Stimulated activated CD4-positive, alpha-beta T cell treated with anti-CD3 and anti-CD28 coated beads, Interleukin-15, amount 100 ng/mL, for 1 hour (primary cell): ENCODE results near the gene ZNF431.
"Not testable (repeated sequence)": the region's sequence is repeated elsewhere in the genome, so short reads cannot be mapped to it uniquely, and the experiment has no call there.

Experiments
- DNase-seq, 2 donors: peaks; one replicate each; pipeline ENCODE4 v3.0.0-alpha.2; 2020; ENCODE audit warnings: low read depth in 1 of 2, low spot score in 1 of 2

ZNF431 gene

DNA sequence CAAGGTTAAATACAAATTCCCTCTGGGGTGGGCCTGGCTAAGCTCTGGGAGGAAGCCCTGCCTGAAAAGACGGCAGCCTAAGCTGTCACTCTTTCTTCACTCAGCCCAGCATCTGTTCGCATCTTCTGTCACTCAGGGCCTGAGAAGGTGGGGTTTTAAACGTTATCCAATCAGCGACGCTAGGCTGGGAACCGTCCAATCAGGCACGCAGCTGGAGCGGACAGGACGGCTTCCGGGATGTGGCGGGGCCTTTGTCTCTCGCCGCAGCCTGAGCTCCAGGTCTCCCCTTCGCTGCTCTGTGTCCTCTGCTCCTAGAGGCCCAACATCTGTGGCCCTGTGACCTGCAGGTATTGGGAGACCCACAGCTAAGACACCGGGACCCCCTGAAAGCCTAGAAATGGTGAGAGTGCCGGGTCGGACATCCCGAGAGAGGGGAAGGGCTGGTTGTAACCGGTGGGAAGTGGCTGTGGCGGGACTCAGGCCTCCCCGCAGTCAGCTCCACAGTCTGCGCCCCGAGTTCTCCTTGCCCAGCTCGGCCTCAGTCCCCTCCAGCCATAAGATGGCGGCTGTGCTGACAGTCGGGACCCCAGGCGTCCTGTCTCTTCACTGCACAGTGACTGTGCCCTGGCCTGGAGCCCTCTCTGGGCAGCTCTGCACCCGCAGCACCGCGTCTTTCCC lies at the start of gene ZNF431:
Gene ZNF431 (plus strand): TSS at position 254 of the 678 bp plus-strand sequence. CDS start 144 bp downstream, at position 398.
- peak; percentile 72 to 77 for DNase-seq

DNA sequence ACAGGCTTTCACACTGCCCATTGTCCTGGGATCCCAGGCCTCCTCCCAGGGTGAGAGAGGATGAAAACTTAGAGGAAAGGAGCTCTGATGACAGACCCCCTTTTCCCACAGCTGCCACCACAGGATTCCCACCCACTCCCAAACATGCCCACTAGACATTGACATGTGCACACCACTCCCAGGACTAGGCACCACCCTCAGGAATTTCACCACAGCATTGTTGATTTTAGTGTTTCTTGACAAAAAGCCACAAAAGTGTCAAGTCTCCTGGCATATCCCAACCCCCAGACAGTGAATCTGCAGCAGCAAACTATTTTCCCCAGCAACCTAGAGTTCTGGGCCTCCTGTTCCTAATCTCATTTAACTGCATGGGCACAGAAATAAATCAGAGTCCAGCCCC lies 49.7 kb upstream of the ZNF431 start:
- DNase-seq, result no peak

DNA sequence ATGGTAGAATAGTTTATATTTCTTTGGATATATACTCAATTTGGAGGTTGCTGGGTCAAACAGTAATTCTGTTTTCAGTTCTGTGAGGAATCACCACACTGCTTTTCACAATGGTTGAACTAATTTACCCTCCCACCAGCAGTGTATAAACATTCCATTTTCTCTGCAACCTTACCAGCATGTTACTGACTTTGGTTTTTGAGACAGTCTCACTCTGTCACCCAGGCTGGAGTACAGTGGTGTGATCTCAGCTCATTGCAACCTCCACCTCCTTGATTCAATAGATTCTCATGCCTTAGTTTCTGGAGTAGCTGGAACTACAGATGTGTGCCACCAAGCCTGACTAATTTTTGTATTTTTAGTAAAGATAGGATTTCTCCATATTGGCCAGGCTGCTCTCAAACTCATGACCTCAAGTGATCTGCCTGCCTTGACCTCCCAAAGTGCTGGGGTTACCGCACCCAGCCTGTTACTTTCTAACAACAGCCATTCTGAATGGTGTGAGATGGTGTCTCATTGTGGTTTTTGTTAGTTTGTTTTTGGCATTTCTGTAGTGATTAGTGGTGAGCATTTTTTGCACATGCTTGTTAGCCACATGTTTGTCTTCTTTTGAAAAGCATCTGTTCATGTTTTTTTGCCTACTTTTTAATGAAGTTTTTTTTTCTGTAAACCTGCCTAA lies 47.4 kb upstream of the ZNF431 start:
- no peak for DNase-seq

DNA sequence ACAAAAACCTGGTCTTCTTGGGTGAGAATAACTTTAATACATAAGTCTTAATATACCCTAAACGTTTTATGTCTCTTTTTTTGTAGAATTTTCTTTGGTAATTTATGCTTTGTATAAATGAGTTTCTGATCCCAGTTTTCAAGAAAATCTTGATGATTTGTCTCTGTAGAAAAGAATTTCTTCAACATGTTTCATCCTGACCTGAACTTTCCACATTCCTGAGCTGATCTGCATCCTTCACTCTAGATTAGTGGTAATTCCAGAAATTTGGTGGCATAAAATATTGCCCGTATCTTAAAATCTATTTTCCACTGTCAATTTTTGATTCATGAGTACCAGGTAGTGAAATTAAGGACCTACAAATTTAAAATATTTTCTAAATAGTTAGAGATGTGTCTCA lies 43.5 kb upstream of the ZNF431 start:
- no peak for DNase-seq

DNA sequence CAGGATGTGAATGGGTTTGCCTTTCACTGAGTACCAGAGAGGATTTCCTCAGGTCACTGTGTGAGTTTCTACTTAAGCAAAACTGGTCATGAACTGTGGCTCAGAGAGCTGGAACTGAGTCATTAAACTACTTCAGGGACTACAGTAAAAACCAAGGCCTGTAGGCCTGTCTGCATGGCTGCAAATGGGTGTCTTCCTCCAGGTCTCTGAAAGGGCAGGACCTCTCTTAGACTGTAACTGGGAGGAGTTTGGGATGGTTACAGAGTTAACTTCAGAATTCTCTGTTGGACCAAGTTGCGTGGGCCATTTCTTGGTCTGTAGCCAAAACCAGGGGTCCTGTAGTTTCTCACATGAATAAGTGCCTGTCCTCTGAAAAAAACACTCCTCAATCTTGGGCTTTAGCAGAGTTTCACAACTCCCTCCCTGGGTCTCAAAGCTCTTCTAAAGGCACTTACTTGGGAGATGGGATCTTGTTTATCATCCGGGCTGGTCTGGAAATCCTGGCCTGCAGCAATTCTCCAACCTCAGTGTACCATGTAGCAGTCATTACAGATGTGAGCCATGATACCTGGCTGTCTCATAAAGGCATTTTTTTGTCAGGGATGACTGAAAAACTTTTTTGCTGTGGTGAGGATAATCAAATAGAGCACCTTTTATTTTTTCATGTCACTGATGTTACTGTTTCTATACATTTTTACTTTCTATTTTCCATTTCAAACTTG lies 40.2 kb upstream of the ZNF431 start:
- no peak for DNase-seq

DNA sequence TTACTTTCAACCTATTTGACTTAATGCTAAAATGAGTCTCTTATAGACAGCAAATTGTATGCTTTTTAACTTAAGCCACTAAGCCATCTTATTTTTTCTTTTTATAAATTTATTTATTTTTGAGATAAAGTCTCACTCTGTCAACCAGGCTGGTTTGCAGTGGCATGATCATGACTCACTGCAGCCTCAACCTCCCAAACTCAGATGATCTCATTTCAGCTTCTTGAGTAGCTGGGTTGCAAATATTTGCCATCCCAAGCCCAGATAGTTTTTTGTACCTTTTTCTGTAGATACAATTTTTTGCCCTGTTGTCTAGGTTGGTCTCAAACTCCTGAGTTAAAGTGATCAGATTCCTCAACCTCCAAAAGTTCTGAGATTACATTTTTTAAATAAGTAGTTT lies 32.7 kb upstream of the ZNF431 start:
- no peak for DNase-seq

DNA sequence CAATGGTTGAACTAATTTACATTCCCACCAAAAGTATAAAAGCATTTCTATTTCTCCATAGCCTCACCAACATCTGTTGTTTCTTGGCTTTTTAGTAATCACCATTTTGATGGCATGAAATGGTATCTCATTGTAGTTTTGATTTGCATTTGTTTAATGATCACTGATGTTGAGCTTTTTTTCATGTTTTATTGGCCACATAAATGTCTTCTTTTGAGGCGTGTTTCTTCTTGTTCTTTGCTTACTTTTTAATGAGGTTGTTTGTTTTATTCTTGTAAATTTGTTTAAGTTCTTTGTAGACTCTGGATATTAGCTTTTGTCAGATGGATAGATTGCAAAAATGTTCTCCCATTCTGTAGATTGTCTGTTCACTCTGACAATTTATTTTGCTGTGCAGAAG lies 31.7 kb upstream of the ZNF431 start:
- DNase-seq, result no peak

DNA sequence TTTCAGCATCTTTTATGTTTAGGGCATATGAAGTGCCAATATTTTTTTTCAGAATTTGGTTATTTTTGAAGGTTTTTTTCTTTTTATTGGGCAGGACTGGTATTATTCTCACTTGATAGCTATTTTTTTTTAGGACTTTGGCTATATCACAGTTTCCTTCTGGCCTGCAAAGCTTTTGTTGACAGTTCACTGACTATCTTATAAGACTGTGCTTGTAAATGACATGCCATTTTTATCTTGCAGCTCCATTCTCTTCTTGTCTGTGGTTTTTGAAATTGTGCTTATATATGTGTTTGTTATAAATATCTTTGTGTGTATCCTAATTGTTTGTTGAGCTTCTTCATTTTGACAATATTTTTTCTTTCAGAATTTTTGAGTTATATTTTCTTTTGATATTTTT lies 26.4 kb upstream of the ZNF431 start:
- DNase-seq, result no peak

DNA sequence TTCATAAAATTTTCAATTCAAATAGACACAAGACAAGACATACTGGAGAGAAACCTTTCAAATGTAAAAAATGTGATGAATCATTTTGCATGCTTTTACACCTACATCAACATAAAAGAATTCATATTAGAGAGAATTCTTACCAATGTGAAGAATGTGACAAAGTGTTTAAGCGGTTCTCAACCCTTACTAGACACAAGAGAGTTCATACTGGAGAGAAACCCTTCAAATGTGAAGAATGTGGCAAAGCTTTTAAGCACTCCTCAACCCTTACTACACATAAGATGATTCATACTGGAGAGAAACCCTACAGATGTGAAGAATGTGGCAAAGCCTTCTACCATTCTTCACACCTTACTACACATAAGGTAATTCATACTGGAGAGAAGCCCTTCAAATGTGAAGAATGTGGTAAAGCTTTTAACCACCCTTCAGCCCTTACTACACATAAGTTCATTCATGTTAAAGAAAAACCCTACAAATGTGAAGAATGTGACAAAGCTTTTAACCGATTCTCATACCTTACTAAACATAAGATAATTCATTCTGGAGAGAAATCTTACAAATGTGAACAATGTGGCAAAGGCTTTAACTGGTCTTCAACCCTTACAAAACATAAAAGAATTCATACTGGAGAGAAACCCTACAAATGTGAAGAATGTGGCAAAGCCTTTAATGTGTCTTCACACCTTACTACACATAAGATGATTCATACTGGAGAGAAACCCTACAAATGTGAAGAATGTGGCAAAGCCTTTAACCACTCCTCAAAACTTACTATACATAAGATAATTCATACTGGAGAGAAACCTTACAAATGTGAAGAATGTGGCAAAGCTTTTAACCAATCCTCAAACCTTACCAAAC lies 24.6 kb upstream of the ZNF431 start:
- no peak for DNase-seq

DNA sequence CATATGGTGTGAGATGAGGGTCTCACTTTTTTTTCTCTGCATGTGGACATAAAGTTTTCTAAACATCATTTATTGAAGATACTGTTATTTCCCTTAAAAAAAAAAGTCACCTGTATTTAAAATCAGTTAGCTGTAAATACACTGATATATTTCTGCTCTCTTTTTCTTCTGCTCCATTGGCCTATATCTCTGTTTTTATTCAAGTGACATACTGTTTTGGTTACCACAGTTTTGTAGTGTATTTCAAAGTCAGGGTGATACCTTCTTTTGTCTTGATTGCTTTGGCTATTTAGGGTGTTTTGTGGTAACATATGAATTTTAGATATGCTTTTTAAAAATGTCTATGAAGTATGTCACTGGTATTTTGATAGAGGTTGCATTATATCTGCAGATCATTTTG lies 15.8 kb upstream of the ZNF431 start:
- no peak for DNase-seq

DNA sequence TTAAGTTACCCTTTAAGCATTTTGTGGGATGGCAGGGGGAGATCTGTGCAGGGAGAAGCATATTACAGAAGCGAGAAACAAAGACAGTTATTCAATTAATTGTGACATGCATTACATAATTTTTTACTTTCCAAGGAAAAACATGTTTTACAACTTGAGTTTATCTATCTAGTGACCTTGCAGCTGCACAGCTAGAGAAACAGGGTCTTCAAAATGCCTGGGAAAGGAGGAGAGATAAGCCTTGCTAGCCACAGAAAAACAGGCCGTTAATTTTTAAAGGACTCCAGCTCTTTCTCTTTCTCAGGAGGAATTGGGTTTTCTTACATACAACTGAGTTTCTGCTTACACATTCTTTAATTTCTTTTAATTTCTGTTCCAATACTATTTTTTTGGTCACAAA lies 14.8 kb upstream of the ZNF431 start:
- no peak for DNase-seq

DNA sequence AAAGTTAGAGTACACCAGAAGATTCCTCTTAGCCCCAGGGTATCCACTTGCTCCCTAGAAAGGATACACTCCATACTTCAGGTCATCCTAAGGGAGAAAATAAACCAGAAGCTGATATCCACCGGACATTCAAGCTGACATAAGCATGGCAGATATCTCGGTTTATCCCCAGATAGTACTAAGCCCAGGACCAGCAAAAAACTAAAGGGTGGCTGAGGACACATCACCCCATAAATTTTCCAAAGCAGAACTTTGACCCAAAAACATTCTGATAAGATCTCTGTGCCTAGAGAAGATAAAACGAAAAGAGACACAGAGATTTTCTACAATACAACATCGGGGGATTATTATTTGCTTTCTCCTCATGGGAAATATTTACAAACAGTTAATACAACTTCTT lies 13.9 kb upstream of the ZNF431 start:
- DNase-seq, result no peak

DNA sequence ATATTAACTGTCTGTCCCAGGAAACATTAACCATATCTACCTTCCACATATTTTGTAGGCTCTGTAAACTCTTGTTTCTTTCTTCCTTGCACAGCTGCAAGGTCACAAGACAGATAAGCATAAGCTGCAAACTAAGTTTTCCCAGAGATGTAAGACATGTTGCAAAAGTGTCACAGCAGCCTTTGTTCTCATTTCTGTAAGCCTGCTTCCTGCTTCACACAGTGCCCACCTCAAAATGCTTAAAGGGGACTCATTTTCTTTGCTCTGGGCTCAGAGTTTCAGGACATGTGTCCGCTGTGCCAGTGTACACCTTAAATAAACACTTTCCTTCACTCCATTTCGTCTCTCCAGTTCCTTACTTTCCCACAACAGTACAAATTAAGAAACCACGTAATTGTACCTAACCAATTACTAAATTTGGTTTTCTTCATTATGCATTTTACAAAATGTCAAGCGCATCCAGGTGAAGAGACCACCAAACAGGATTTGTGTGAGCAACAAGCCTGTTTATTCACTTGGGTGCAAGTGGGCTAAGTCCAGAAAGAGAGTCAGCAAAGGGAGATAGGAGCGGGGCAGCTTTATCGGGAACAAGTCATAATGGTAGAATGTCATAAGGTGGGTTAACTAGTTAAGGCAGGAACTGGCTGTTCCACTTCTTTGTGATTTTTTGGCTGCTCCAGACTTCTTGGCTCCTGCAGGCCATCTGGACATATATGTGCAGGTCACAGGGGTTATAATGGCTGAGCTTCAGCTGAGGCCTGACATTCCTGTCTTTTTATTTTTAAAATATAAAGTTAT lies 12.7 kb upstream of the ZNF431 start:
- no peak for DNase-seq

DNA sequence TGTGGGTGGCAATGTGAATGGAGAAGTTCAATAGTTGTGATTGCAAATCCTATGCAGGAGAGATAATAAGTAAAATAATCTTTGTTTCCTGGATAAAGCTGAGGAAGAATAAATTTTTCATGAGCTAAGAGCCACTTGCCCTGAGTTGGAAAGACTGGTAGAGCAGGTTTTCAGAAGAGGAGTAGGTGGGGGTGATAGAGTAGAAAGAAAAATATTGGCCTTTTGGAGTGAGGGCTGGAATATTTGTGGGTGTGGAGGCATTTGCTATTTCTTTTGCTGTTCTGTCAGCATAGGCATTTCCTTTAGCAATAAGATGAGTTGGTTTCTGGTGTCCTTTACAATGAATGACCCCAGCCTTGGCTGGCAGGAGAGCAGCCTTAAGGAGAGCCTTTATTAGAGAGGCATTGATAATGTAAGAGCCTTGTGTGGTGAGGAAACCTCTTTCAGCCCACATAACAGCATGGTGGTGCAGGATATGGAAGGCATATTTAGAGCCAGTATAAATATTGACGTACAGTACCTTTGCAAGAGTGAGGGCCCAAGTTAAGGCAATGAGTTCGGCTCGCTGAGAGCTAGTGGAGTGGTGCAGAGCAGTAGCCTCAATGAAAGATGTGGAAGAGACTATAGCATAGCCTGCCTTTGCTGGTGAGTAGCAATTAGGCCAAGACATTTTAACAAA lies 11.6 kb upstream of the ZNF431 start:
- DNase-seq, result no peak

DNA sequence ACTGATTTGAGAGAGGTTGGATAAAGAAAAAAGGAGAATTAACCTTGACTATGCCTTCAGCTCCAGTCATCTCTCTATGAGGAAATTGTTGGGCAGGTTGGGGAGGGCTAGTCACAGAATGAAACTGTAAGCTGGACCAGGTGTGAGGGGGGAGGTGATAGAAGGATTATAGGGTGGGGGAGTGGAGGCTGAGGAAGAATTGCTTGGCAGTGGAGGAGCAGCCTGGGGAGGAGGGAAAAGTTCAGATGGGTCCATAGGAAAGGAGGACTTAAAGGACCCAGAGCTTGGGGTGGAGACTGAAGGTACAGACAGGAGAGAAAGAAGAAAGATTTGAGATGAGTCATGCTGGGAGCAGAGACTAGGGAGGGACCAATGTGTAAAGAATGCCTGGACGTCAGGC lies 8.2 kb upstream of the ZNF431 start:
- DNase-seq, result no peak

DNA sequence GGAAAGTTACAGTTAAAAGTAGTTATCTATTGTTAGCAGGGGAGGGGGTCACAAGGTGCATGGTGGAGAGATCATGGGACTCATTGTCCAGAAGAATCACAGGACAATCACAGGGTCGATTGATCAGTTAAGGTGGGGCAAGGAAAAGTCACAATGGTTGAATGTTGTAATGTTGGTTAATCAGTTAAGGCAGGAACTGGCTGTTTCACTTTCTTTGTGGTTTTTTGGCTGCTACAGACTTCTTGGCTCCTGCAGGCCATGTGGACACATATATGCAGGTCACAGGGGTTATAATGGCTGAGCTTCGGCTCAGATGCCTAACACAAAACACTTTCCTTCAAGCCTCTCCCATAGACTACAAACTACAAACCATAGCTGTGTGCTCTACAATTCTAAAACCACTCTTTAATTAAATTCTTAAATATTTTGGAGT lies 6.9 kb upstream of the ZNF431 start:
- DNase-seq, result no peak

DNA sequence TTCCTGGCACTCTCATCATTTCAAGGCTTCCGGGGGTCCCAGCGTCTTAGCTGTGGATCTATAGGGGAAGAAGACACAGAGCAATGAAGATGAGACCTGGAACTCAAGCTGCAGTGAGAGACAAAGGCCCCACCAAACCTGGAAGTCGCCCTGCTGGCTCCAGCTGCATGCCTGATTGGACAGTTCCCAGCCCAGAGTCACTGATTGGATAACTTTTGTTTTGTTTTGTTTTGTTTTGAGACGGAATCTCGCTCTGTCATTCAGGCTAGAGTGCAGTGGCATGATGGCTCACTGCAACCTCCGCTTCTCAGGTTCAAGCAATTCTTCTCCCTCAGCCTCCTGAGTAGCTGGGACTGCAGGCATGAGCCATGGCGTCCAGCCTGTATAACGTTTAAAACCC lies 6.4 kb upstream of the ZNF431 start:
- DNase-seq, result no peak

DNA sequence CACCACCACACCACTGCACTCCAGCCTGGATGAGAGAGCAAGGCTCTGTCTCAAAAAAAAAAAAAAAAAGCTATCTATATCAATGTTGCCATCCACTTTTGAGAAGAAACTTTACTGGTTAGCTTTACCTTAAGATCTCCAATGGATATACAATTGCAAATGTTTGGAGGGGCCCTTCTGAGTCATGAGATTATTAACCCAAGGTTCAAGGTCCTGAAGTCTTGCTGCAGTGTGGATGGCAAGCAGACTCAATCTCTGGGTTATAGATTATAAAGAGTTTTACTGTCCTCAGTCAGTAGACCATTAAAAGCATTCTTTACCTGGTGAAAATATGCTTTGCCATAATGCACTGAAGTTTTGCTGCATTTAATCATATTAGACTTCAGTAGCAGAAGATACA lies 3.7 kb upstream of the ZNF431 start:
- DNase-seq, result no peak

DNA sequence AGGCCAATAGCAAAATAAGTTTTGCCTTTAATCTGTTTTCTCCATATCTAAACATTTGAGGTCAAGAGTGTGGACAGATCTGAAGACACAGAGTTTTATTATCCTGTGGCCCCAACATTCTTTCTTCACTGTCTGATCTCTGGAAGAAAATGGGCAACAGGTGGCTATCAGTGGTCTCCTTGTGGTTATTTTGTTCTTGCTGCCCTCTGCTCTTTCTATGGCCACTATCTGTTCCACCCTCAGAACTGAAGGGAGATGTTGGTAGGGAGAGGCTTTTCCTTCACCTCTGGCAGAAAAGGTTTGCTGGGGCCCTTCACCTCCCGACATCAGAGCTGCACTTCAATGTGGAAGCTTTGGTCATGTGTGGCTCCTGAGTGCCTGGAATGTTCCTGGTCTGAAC lies 834 bp upstream of the ZNF431 start:
- DNase-seq, result not testable (repeated sequence)

DNA sequence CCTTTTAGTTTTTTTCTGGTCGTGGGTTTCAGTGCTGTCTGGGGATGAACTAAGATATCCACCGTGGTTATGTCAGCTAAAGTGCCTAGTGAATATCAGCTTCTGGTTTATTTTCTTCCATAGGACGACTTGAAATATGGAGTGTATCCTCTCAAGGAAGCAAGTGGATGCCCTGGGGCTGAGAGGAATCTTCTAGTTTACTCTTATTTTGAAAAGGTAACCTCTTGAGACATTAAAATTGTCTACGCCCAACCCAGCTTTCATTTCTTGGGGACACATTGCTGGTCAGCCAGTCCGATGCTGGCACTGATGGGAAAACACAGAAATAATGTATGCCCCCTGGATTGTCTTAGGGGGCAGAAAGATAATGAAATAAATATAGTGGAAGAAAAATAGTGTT lies 1.6 kb downstream of the ZNF431 start:
- no peak for DNase-seq
